ENCODE results near the gene JUN. TPM values are rescaled to one million over a fixed set of nuclear protein-coding genes. Genes with fewer than 3 reads are reported as not detected.

JUN gene
- polyA plus RNA-seq, 1 donor (not counting 4 experiments of a cell fraction or from before 2014, with no cell fraction given) = 70.1 TPM

DNA sequence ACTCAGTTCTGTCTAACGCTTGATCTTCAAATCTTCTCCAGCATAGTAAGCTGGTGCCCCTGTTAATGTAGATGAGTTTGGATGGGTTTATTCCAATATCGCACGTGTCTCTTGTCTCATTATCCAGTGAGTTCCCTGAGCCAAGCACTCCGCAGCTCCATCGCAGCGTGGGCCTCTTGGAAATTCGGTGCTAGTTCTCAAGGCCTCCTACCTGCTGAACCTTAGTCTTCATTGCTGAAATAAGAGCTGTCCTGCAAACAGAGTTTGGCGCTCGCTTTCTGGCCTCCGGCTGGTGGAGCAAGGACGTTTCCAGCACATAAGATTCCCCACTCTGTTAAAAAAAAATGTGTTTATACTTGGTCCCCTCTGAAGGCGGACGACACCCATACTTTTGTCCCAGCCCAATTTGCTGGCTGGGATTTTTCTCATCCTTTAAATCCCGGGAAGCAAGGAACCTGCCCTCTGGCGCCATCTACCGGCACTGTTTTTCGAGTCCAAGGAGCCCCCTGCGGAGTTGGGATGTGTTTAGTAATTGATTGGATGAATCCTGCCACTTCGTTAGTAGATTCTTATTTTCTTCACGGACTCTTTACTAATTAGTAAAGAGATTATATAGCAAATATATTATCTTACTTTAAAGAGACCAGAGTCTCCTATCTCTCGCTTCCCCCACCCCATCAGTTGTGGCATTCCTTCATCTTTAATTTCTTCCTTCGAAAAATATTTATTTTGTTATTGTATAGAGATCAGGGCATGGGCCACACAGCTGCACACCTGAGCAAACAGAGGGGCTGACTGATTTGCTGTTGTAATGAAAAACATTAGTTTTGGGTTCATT is 14.7 kb downstream of the JUN start:
- Histone ChIP-seq H3K27me3 (ENCODE audit: control insufficient read depth, extremely low read depth, insufficient read depth, low read length) (no peaks in the 10 kb centered on the region), H4K20me1 (ENCODE audit: control insufficient read depth, extremely low read depth, insufficient read depth, low read length) (no peaks in the 10 kb centered on the region), H3K79me2 (ENCODE audit: control insufficient read depth, insufficient read depth, low read length) (no peaks in the 10 kb centered on the region), H3K4me1 (ENCODE audit: control insufficient read depth, extremely low read depth, insufficient read depth, low read length) (peaks cover 36% of the 10 kb centered on the region), H3K4me2 (ENCODE audit: control insufficient read depth, extremely low read depth, insufficient read depth, low read depth, low read length) (peak overlapping the region; percentile 85), H3K9me1 (ENCODE audit: control insufficient read depth, extremely low read depth, insufficient read depth, low read length) (no peaks in the 10 kb centered on the region), H3K27ac (ENCODE audit: control insufficient read depth, insufficient read depth, low read length) (peak overlapping the region; percentile 53), H3K9ac (ENCODE audit: control insufficient read depth, extremely low read depth, insufficient read depth, low read length) (no peak overlapping the region), H3K9me3 (ENCODE audit: control insufficient read depth, low read depth, low read length) (no peaks in the 10 kb centered on the region), H3K36me3 (ENCODE audit: control insufficient read depth in 2 of 2, extremely low read depth in 1 of 2, insufficient read depth in 2 of 2, low read length in 2 of 2) (no peaks in the 10 kb centered on the region), H2AFZ (ENCODE audit: control insufficient read depth, low read length) (peak overlapping the region; percentile 57), H3K4me3 (ENCODE audit: control insufficient read depth in 2 of 3, extremely low read depth in 1 of 3, insufficient read depth in 2 of 3, low read depth in 1 of 3, low read length in 3 of 3) (peak overlapping the region in 2 of 3 experiments; percentile 36 to 43)
- FAIRE-seq (peak; percentile 43), DNase-seq (ENCODE audit: low read depth, low spot score) (no peak)
- TF ChIP-seq, protein P1, sequence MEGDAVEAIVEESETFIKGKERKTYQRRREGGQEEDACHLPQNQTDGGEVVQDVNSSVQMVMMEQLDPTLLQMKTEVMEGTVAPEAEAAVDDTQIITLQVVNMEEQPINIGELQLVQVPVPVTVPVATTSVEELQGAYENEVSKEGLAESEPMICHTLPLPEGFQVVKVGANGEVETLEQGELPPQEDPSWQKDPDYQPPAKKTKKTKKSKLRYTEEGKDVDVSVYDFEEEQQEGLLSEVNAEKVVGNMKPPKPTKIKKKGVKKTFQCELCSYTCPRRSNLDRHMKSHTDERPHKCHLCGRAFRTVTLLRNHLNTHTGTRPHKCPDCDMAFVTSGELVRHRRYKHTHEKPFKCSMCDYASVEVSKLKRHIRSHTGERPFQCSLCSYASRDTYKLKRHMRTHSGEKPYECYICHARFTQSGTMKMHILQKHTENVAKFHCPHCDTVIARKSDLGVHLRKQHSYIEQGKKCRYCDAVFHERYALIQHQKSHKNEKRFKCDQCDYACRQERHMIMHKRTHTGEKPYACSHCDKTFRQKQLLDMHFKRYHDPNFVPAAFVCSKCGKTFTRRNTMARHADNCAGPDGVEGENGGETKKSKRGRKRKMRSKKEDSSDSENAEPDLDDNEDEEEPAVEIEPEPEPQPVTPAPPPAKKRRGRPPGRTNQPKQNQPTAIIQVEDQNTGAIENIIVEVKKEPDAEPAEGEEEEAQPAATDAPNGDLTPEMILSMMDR (optimal IDR thresholded peaks at IDR 0.05 in 1 of 3, IDR thresholded peaks at IDR 0.05 in 1 of 3, conservative IDR thresholded peaks at IDR 0.05 in 1 of 3; ENCODE audit: extremely low read depth in 1 of 3, insufficient read depth in 2 of 3, low read length in 3 of 3) = peak; percentile 76 to 82 (median 79)
- TF ChIP-seq EZH2 (IDR thresholded peaks at IDR 0.05; ENCODE audit: low read length) = no peak
- dilution Hi-C loops (cut with MboI; ENCODE audit: extremely low pct_ligation_motif_present, low sequenced_read_pairs) = no loop called here

DNA sequence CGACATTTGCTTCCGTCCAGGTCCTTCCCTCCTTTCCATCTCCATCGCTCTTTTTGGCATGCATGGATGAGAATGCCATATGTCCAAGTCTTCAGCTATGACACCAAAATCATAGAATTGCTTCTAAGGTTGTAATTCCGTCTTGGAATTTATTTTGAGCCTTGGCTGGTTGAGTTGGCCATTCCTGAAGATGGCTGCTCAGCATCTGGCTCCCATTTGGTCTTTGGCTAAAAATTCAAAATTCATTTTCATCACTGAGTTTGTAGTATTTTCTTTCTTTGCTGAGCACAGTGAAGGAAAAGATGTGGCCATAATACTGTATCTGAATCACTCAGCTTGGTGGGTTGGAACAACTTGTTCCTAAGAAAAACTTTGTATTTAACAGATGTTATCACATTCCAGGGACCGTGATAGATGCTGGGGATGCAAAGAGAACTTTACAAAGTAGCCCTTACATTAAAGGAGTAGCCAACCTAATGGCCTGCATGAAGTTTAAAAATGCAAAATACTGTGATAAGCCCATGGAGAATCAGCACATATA is 15.6 kb downstream of the JUN start:
- Histone ChIP-seq H3K27ac (ENCODE audit: control insufficient read depth, insufficient read depth, low read length) (no peak overlapping the region), H3K9ac (ENCODE audit: control insufficient read depth, extremely low read depth, insufficient read depth, low read length) (no peak overlapping the region), H3K4me1 (ENCODE audit: control insufficient read depth, extremely low read depth, insufficient read depth, low read length) (peaks cover 38% of the 10 kb centered on the region), H3K9me1 (ENCODE audit: control insufficient read depth, extremely low read depth, insufficient read depth, low read length) (no peaks in the 10 kb centered on the region), H3K9me3 (ENCODE audit: control insufficient read depth, low read depth, low read length) (no peaks in the 10 kb centered on the region), H3K36me3 (ENCODE audit: control insufficient read depth in 2 of 2, extremely low read depth in 1 of 2, insufficient read depth in 2 of 2, low read length in 2 of 2) (no peaks in the 10 kb centered on the region), H3K4me3 (ENCODE audit: control insufficient read depth in 2 of 3, extremely low read depth in 1 of 3, insufficient read depth in 2 of 3, low read depth in 1 of 3, low read length in 3 of 3) (no peak overlapping the region), H3K4me2 (ENCODE audit: control insufficient read depth, extremely low read depth, insufficient read depth, low read depth, low read length) (no peak overlapping the region), H2AFZ (ENCODE audit: control insufficient read depth, low read length) (no peak overlapping the region), H4K20me1 (ENCODE audit: control insufficient read depth, extremely low read depth, insufficient read depth, low read length) (no peaks in the 10 kb centered on the region), H3K79me2 (ENCODE audit: control insufficient read depth, insufficient read depth, low read length) (no peaks in the 10 kb centered on the region), H3K27me3 (ENCODE audit: control insufficient read depth, extremely low read depth, insufficient read depth, low read length) (no peaks in the 10 kb centered on the region)
- peak; percentile 60 for FAIRE-seq
- dilution Hi-C loops (cut with MboI; ENCODE audit: extremely low pct_ligation_motif_present, low sequenced_read_pairs) = no loop called here
- TF ChIP-seq, protein P1 (optimal IDR thresholded peaks at IDR 0.05 in 1 of 3, IDR thresholded peaks at IDR 0.05 in 1 of 3, conservative IDR thresholded peaks at IDR 0.05 in 1 of 3; ENCODE audit: extremely low read depth in 1 of 3, insufficient read depth in 2 of 3, low read length in 3 of 3) = no peak
- no peak for TF ChIP-seq EZH2 (IDR thresholded peaks at IDR 0.05; ENCODE audit: low read length)
- DNase-seq (ENCODE audit: low read depth, low spot score) = no peak
